Measurements from ENCODE around the gene LIN37. TPM values are rescaled to one million over a fixed set of nuclear protein-coding genes. Genes with fewer than 3 reads are reported as not detected.

LIN37 gene
- total and polyA plus RNA-seq, 7 donors: 3.1 to 26.8 (median 14.5) TPM

DNA sequence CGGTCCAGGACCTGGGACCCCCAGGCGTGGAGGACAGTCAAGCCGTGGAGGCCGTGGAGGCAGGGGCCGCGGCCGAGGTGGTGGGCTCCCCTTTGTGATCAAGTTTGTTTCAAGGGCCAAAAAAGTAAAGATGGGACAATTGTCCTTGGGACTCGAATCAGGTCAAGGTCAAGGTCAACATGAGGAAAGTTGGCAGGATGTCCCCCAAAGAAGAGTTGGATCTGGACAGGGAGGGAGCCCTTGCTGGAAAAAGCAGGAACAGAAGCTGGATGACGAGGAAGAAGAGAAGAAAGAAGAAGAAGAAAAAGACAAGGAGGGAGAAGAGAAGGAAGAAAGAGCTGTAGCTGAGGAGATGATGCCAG, 28.2 kb upstream of the LIN37 start:
- Histone ChIP-seq H3K27me3 (ENCODE audit: insufficient read depth in 3 of 3, low read length in 2 of 3) (no peaks in the 10 kb centered on the region), H3K4me1 (peaks cover 23% of the 10 kb centered on the region), H3K27ac (no peak overlapping the region), H3K9me3 (no peaks in the 10 kb centered on the region), H3K4me3 (no peak overlapping the region), H3K36me3 (ENCODE audit: insufficient read depth in 1 of 2, low read depth in 1 of 2) (peaks cover 3 to 53% of the 10 kb centered on the region in 2 donors)
- DNase-seq: no peak
- ATAC-seq: no peak
- WGBS, 3 donors: 90 to 91% (median 90%) methylated on average over 9 of the region's 9 CpGs
- TF ChIP-seq, protein P1, sequence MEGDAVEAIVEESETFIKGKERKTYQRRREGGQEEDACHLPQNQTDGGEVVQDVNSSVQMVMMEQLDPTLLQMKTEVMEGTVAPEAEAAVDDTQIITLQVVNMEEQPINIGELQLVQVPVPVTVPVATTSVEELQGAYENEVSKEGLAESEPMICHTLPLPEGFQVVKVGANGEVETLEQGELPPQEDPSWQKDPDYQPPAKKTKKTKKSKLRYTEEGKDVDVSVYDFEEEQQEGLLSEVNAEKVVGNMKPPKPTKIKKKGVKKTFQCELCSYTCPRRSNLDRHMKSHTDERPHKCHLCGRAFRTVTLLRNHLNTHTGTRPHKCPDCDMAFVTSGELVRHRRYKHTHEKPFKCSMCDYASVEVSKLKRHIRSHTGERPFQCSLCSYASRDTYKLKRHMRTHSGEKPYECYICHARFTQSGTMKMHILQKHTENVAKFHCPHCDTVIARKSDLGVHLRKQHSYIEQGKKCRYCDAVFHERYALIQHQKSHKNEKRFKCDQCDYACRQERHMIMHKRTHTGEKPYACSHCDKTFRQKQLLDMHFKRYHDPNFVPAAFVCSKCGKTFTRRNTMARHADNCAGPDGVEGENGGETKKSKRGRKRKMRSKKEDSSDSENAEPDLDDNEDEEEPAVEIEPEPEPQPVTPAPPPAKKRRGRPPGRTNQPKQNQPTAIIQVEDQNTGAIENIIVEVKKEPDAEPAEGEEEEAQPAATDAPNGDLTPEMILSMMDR (IDR thresholded peaks at IDR 0.05): no peak
- intact Hi-C loops (cut with DNase I): no loop called here

DNA sequence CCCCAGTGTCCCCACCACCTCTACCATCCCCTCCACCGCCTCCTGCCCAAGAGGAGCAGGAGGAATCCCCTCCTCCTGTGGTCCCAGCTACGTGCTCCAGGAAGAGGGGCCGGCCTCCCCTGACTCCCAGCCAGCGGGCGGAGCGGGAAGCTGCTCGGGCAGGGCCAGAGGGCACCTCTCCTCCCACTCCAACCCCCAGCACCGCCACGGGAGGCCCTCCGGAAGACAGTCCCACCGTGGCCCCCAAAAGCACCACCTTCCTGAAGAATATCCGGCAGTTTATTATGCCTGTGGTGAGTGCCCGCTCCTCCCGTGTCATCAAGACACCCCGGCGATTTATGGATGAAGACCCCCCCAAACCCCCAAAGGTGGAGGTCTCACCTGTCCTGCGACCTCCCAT, 27.7 kb upstream of the LIN37 start:
- WGBS, 3 donors: 81 to 86% (median 82%) methylated on average over 16 to 17 of the region's 17 CpGs
- intact Hi-C loops (cut with DNase I): no loop called here
- TF ChIP-seq, protein P1 (IDR thresholded peaks at IDR 0.05): no peak
- Histone ChIP-seq H3K4me1 (peaks cover 18% of the 10 kb centered on the region), H3K27ac (no peak overlapping the region), H3K27me3 (ENCODE audit: insufficient read depth in 3 of 3, low read length in 2 of 3) (no peaks in the 10 kb centered on the region), H3K36me3 (ENCODE audit: insufficient read depth in 1 of 2, low read depth in 1 of 2) (peaks cover 6 to 58% of the 10 kb centered on the region in 2 donors), H3K4me3 (no peak overlapping the region), H3K9me3 (no peaks in the 10 kb centered on the region)
- DNase-seq (no peak), ATAC-seq (no peak)

DNA sequence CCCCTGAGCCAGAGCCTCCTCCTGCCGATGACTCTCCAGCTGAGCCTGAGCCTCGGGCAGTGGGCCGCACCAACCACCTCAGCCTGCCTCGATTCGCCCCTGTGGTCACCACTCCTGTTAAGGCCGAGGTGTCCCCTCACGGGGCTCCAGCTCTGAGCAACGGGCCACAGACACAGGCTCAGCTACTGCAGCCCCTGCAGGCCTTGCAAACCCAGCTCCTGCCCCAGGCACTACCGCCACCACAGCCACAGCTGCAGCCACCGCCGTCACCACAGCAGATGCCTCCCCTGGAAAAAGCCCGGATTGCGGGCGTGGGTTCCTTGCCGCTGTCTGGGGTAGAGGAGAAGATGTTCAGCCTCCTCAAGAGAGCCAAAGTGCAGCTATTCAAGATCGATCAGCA, 27.0 kb upstream of the LIN37 start:
- Histone ChIP-seq H3K4me1 (peaks cover 14% of the 10 kb centered on the region), H3K36me3 (ENCODE audit: insufficient read depth in 1 of 2, low read depth in 1 of 2) (peaks cover 11 to 65% of the 10 kb centered on the region in 2 donors), H3K9me3 (no peaks in the 10 kb centered on the region), H3K4me3 (no peak overlapping the region), H3K27me3 (ENCODE audit: insufficient read depth in 3 of 3, low read length in 2 of 3) (no peaks in the 10 kb centered on the region), H3K27ac (no peak overlapping the region)
- no peak for ATAC-seq
- DNase-seq: no peak
- intact Hi-C loops (cut with DNase I): no loop called here
- TF ChIP-seq, protein P1 (IDR thresholded peaks at IDR 0.05): no peak
- 91 to 94% (median 92%) methylated on average over 16 of the region's 16 CpGs for WGBS, 3 donors

DNA sequence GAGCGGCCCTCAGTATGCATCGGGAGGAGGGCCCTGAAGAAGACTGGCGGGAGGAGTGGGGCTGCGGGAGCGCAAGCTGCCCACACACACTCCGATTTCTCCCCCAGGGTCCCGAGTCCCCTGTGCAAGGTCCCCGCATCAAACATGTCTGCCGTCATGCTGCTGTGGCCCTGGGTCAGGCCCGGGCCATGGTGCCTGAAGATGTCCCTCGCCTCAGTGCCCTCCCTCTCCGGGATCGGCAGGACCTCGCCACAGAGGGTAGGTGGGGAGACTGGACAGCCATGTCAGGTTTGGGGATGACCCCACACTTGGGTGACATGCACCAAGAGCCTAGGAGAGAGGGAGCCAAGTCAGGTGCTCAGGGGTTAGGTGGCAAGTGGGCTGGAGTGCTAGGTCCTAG, 25.9 kb upstream of the LIN37 start:
- Histone ChIP-seq H3K27me3 (ENCODE audit: insufficient read depth in 3 of 3, low read length in 2 of 3) (no peaks in the 10 kb centered on the region), H3K4me1 (peaks cover 14% of the 10 kb centered on the region), H3K36me3 (ENCODE audit: insufficient read depth in 1 of 2, low read depth in 1 of 2) (peaks cover 13 to 76% of the 10 kb centered on the region in 2 donors), H3K27ac (no peak overlapping the region), H3K4me3 (no peak overlapping the region), H3K9me3 (no peaks in the 10 kb centered on the region)
- WGBS, 3 donors: 90 to 96% (median 94%) methylated on average over 14 of the region's 14 CpGs
- no peak for DNase-seq
- TF ChIP-seq, protein P1 (IDR thresholded peaks at IDR 0.05): no peak
- no peak for ATAC-seq
- intact Hi-C loops (cut with DNase I): no loop called here

DNA sequence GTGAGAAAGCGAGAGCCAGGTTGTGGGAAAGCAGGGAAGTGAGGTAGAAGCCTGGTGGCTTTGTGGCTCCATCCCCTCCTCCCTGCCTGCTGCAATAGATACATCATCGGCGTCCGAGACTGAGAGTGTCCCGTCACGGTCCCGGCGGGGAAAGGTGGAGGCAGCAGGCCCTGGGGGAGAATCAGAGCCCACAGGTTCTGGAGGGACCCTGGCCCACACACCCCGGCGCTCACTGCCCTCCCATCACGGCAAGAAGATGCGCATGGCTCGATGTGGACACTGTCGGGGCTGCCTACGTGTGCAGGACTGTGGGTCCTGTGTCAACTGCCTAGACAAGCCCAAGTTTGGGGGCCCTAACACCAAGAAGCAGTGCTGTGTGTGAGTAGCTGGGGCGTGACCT, 25.5 kb upstream of the LIN37 start:
- Histone ChIP-seq H3K27ac (no peak overlapping the region), H3K9me3 (no peaks in the 10 kb centered on the region), H3K4me1 (peaks cover 14% of the 10 kb centered on the region), H3K27me3 (ENCODE audit: insufficient read depth in 3 of 3, low read length in 2 of 3) (no peaks in the 10 kb centered on the region), H3K4me3 (no peak overlapping the region), H3K36me3 (ENCODE audit: insufficient read depth in 1 of 2, low read depth in 1 of 2) (peaks cover 14 to 80% of the 10 kb centered on the region in 2 donors)
- ATAC-seq (no peak), DNase-seq (no peak)
- TF ChIP-seq, protein P1 (IDR thresholded peaks at IDR 0.05): no peak
- intact Hi-C loops (cut with DNase I): no loop called here
- 89 to 90% (median 90%) methylated on average over 15 to 16 of the region's 16 CpGs for WGBS, 3 donors

Data from psoas muscle (tissue), 8 donors.